HEK293 (cell line): Measurements from ENCODE around the gene OR4K13.

Source experiments
- CTCF ChIA-PET: fragments of 350-600 bp; formaldehyde crosslinking; extraction: SDS; loops from one replicate; lab custom pipeline; 2021; ENCODE audit warnings: antibody characterized with exemption; lab: Yijun Ruan, JAX
- POLR2A ChIA-PET: fragments of 300-600 bp; formaldehyde crosslinking; extraction: SDS; loops from one replicate; lab custom pipeline; 2020; ENCODE audit warnings: antibody characterized with exemption, inconsistent platforms; lab: Yijun Ruan, JAX
- H3K27ac ChIP-seq: fragments of 200-500 bp; sonication (Bioruptor generic); 2 replicates; pipeline ENCODE4 v1.5.1; 2014; ENCODE audit warnings: low read depth, low read length, control low read depth, inconsistent platforms; ENCODE audit errors: extremely low read depth
- H3K36me3 ChIP-seq, 2 experiments: fragments of 200-500 bp in 1 of 2; sonication (Bioruptor generic) in 1 of 2; 1 replicate in 1 of 2; 2 replicates in 1 of 2; pipeline ENCODE4 v1.5.1; 2014 to 2017; ENCODE audit warnings: inconsistent platforms in 2 of 2, low read length in 2 of 2; ENCODE audit not compliant: control insufficient read depth in 2 of 2, insufficient read depth in 1 of 2
- H3K4me1 ChIP-seq: fragments of 200-500 bp; sonication (Bioruptor generic); 2 replicates; pipeline ENCODE4 v1.5.1; 2014; ENCODE audit warnings: mild to moderate bottlenecking, low read length, inconsistent platforms; ENCODE audit not compliant: control insufficient read depth, insufficient read depth
- H3K4me3 ChIP-seq: 2 replicates; pipeline ENCODE4 v1.5.1; 2011; ENCODE audit warnings: low read depth, mild to moderate bottlenecking, control low read depth, low read length, moderate library complexity
- H3K9me3 ChIP-seq: fragments of 200-500 bp; sonication (Bioruptor generic); 2 replicates; pipeline ENCODE4 v1.5.1; 2014; ENCODE audit warnings: low read depth, low read length, inconsistent platforms; ENCODE audit not compliant: control insufficient read depth, insufficient read depth
- KLF1 ChIP-seq: fragments of 450-650 bp; formaldehyde crosslinking; IDR thresholded peaks from 2 replicates; pipeline ENCODE4 v1.5.1; 2016; ENCODE audit warnings: missing biosample characterization, missing genetic modification characterization
- KLF16 ChIP-seq: fragments of 450-650 bp; formaldehyde crosslinking; IDR thresholded peaks from 2 replicates; pipeline ENCODE4 v1.5.1; 2017; ENCODE audit warnings: missing biosample characterization, missing genetic modification characterization
- MZF1 ChIP-seq: fragments of 450-650 bp; formaldehyde crosslinking; IDR thresholded peaks from 2 replicates; pipeline ENCODE4 v1.5.1; 2017; ENCODE audit warnings: missing biosample characterization, missing genetic modification characterization, borderline replicate concordance
- OVOL3 ChIP-seq: fragments of 450-650 bp; formaldehyde crosslinking; IDR thresholded peaks from 2 replicates; pipeline ENCODE4 v1.5.1; 2016; ENCODE audit warnings: missing biosample characterization, missing genetic modification characterization
- PRDM1 ChIP-seq: fragments of 450-650 bp; formaldehyde crosslinking; IDR thresholded peaks from 2 replicates; pipeline ENCODE4; 2016; ENCODE audit warnings: missing biosample characterization, missing genetic modification characterization
- SALL2 ChIP-seq: fragments of 450-650 bp; formaldehyde crosslinking; IDR thresholded peaks from 2 replicates; pipeline ENCODE4 v1.5.0; 2017; ENCODE audit warnings: missing biosample characterization, mild to moderate bottlenecking, missing genetic modification characterization, borderline replicate concordance
- SP3 ChIP-seq: fragments of 450-650 bp; formaldehyde crosslinking; IDR thresholded peaks from 2 replicates; pipeline ENCODE4 v1.5.1; 2016; ENCODE audit warnings: missing biosample characterization, missing genetic modification characterization
- ZBTB6 ChIP-seq: fragments of 450-650 bp; formaldehyde crosslinking; IDR thresholded peaks from 2 replicates; pipeline ENCODE4 v1.5.1; 2017; ENCODE audit warnings: missing biosample characterization, missing genetic modification characterization
- ZEB2 ChIP-seq: fragments of 450-650 bp; formaldehyde crosslinking; IDR thresholded peaks from 2 replicates; pipeline ENCODE4 v1.5.1; 2016; ENCODE audit warnings: missing biosample characterization, missing genetic modification characterization
- ZNF132 ChIP-seq: fragments of 450-650 bp; formaldehyde crosslinking; IDR thresholded peaks from 2 replicates; pipeline ENCODE4 v1.5.1; 2017; ENCODE audit warnings: missing biosample characterization, missing genetic modification characterization, borderline replicate concordance
- ZNF138 ChIP-seq: fragments of 450-650 bp; formaldehyde crosslinking; IDR thresholded peaks from 2 replicates; pipeline ENCODE4 v1.5.1; 2016; ENCODE audit warnings: missing biosample characterization, missing genetic modification characterization, borderline replicate concordance
- ZNF148 ChIP-seq: fragments of 450-650 bp; formaldehyde crosslinking; IDR thresholded peaks from 2 replicates; pipeline ENCODE4 v1.5.0; 2017; ENCODE audit warnings: missing biosample characterization, missing genetic modification characterization, borderline replicate concordance
- ZNF169 ChIP-seq: fragments of 450-650 bp; formaldehyde crosslinking; IDR thresholded peaks from 2 replicates; pipeline ENCODE4 v1.5.1; 2016; ENCODE audit warnings: missing biosample characterization, missing genetic modification characterization
- ZNF175 ChIP-seq: fragments of 450-650 bp; formaldehyde crosslinking; IDR thresholded peaks from 2 replicates; pipeline ENCODE4 v1.5.1; 2016; ENCODE audit warnings: missing biosample characterization, missing genetic modification characterization
- ZNF19 ChIP-seq: fragments of 450-650 bp; formaldehyde crosslinking; IDR thresholded peaks from 2 replicates; pipeline ENCODE4; 2016; ENCODE audit warnings: missing biosample characterization, missing genetic modification characterization, low read depth
- ZNF2 ChIP-seq: fragments of 450-650 bp; formaldehyde crosslinking; IDR thresholded peaks from 2 replicates; pipeline ENCODE4 v1.5.1; 2016; ENCODE audit warnings: missing biosample characterization, missing genetic modification characterization
- ZNF211 ChIP-seq: fragments of 450-650 bp; formaldehyde crosslinking; IDR thresholded peaks from 2 replicates; pipeline ENCODE4 v1.5.1; 2016; ENCODE audit warnings: low read depth, missing biosample characterization, missing genetic modification characterization
- ZNF266 ChIP-seq: fragments of 450-650 bp; formaldehyde crosslinking; IDR thresholded peaks from 2 replicates; pipeline ENCODE4 v1.5.1; 2016; ENCODE audit warnings: missing biosample characterization, missing genetic modification characterization, low read depth
- ZNF548 ChIP-seq: fragments of 450-650 bp; formaldehyde crosslinking; IDR thresholded peaks from 2 replicates; pipeline ENCODE4 v1.5.1; 2016; ENCODE audit warnings: missing biosample characterization, missing genetic modification characterization
- ZNF555 ChIP-seq: fragments of 450-650 bp; formaldehyde crosslinking; conservative IDR thresholded peaks from 2 replicates; pipeline ENCODE4 v1.5.1; 2017; ENCODE audit warnings: missing biosample characterization, mild to moderate bottlenecking, missing genetic modification characterization, inconsistent platforms
- ZNF558 ChIP-seq: fragments of 450-650 bp; formaldehyde crosslinking; IDR thresholded peaks from 2 replicates; pipeline ENCODE4 v1.5.1; 2016; ENCODE audit warnings: missing biosample characterization, missing genetic modification characterization
- ZNF624 ChIP-seq: fragments of 450-650 bp; formaldehyde crosslinking; IDR thresholded peaks from 2 replicates; pipeline ENCODE4 v1.5.1; 2017; ENCODE audit warnings: missing biosample characterization, missing genetic modification characterization
- ZNF629 ChIP-seq: fragments of 450-650 bp; formaldehyde crosslinking; IDR thresholded peaks from 2 replicates; pipeline ENCODE4 v1.5.1; 2017; ENCODE audit warnings: missing biosample characterization, missing genetic modification characterization
- ZNF747 ChIP-seq: fragments of 450-650 bp; formaldehyde crosslinking; IDR thresholded peaks from 2 replicates; pipeline ENCODE4 v1.5.1; 2016; ENCODE audit warnings: missing biosample characterization, missing genetic modification characterization
- ZNF830 ChIP-seq: fragments of 450-650 bp; IDR thresholded peaks from 2 replicates; pipeline ENCODE4 v1.5.0; 2018; ENCODE audit warnings: missing biosample characterization, missing genetic modification characterization, low read depth, mild to moderate bottlenecking, moderate library complexity
- ZNF837 ChIP-seq: fragments of 450-650 bp; formaldehyde crosslinking; IDR thresholded peaks from 2 replicates; pipeline ENCODE4 v1.5.1; 2016; ENCODE audit warnings: missing biosample characterization, missing genetic modification characterization
- ZSCAN23 ChIP-seq: fragments of 450-650 bp; formaldehyde crosslinking; IDR thresholded peaks from 2 replicates; pipeline ENCODE4 v1.5.1; 2016; ENCODE audit warnings: missing biosample characterization, missing genetic modification characterization
- TF ChIP-seq, protein P1 (sequence below): fragments of 450-650 bp; formaldehyde crosslinking; IDR thresholded peaks from 2 replicates; pipeline ENCODE4 v1.5.1; 2017; ENCODE audit warnings: missing biosample characterization, missing genetic modification characterization

OR4K13 gene, protein sequence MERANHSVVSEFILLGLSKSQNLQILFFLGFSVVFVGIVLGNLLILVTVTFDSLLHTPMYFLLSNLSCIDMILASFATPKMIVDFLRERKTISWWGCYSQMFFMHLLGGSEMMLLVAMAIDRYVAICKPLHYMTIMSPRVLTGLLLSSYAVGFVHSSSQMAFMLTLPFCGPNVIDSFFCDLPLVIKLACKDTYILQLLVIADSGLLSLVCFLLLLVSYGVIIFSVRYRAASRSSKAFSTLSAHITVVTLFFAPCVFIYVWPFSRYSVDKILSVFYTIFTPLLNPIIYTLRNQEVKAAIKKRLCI

DNA sequence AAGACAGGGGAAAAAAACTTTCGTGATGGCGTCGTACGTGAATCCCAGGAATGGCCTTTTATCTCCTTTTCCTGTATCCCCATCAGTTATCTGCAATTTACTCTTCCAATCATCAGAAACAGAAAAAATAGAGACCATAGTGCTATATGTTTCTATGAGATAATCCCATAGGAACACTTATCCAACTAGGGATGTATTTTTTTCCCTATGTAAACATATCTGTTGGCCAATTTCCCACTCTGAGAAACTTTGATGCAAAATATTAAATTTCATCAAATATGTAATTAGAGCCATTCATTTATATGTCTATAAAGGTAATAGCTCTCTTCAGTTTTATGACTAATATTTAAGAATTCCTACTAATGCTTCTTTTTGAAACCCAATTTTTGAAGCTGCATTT lies at the start of gene OR4K13:
OR4K13 (minus strand) TSS at position 101 of the 400 bp plus-strand sequence. CDS start 1,280 bp downstream, outside the sequence.
- H3K4me1 ChIP-seq = no peaks in the 10 kb centered on the region
- no peaks in the 10 kb centered on the region for H3K9me3 ChIP-seq
- no peak within 1 kb of the TSS for H3K4me3 ChIP-seq
- CTCF ChIA-PET = no interaction called here
- TF ChIP-seq ZNF830 (no peak), PRDM1 (no peak), ZNF548 (tag by site-specific recombination) (no peak), SP3 (tag by site-specific recombination) (no peak), ZBTB6 (tag by site-specific recombination) (no peak), ZNF837 (tag by site-specific recombination) (no peak), ZNF148 (tag by site-specific recombination) (no peak), ZNF169 (no peak), KLF1 (tag by site-specific recombination) (no peak), ZEB2 (tag by site-specific recombination) (no peak), SALL2 (tag by site-specific recombination) (no peak), ZNF2 (tag by site-specific recombination) (no peak), ZNF629 (tag by site-specific recombination) (no peak)
- TF ChIP-seq, protein P1, sequence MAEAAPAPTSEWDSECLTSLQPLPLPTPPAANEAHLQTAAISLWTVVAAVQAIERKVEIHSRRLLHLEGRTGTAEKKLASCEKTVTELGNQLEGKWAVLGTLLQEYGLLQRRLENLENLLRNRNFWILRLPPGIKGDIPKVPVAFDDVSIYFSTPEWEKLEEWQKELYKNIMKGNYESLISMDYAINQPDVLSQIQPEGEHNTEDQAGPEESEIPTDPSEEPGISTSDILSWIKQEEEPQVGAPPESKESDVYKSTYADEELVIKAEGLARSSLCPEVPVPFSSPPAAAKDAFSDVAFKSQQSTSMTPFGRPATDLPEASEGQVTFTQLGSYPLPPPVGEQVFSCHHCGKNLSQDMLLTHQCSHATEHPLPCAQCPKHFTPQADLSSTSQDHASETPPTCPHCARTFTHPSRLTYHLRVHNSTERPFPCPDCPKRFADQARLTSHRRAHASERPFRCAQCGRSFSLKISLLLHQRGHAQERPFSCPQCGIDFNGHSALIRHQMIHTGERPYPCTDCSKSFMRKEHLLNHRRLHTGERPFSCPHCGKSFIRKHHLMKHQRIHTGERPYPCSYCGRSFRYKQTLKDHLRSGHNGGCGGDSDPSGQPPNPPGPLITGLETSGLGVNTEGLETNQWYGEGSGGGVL (tag by site-specific recombination) = no peak
- TF ChIP-seq, all 188 proteins: peak for 0
- Histone ChIP-seq H3K36me3 (no peaks in the 10 kb centered on the region), H3K27ac (no peak within 1 kb of the TSS)
- POLR2A ChIA-PET = no interaction called here

DNA sequence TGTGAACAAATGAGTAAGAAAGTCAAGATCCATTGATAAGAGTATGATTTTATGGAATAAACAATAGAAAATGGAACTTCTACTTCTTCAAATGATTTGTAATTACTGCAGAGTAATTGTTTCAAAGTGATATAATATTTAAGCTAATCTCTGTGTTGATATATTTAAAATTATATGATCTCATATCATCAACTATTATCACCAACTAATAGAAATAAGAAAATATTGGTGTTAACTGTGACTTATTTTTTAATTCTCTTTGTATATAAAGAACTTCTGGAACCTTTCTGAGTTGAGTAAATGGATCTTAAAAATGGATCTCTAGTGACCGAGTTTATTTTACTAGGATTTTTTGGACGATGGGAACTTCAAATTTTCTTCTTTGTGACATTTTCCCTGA lies 23.9 kb upstream of the OR4K13 start, which contains the start of gene OR4L1:
OR4L1 (plus strand) TSS at position 301 of the 400 bp plus-strand sequence; CDS start at position 301, 0 bp downstream.
- H3K36me3 ChIP-seq = no peaks in the 10 kb centered on the region
- ChIA-PET CTCF (no interaction called here), POLR2A (no interaction called here)
- no peak within 1 kb of the TSS for H3K27ac ChIP-seq
- H3K4me3 ChIP-seq = no peak within 1 kb of the TSS
- H3K4me1 ChIP-seq = no peaks in the 10 kb centered on the region
- TF ChIP-seq ZNF747 (tag by site-specific recombination) (no peak), SALL2 (tag by site-specific recombination) (no peak)
- H3K9me3 ChIP-seq = no peaks in the 10 kb centered on the region

DNA sequence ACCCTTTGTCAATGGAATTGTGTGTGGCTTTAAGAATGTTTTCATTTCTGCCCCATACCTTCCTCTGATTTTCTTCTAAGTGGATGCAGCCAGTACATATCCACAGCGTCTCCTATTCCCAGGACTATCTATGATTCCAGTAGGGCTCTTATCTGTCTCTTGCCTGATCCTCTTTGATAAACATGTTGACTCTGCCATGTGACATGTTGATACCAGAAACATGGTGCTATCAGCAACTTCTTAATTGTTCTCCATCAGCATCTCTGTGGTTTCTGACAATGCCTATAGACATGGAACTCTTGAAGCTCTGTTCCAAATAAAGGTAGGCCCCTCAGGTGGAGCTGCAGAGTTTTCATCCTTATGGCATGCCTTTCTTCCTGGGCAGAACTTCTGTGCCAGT lies 12.4 kb upstream of the OR4K13 start:
- Histone ChIP-seq H3K27ac (no peak overlapping the region), H3K9me3 (no peaks in the 10 kb centered on the region), H3K4me1 (no peaks in the 10 kb centered on the region), H3K36me3 (no peaks in the 10 kb centered on the region), H3K4me3 (no peak overlapping the region)
- POLR2A ChIA-PET = no interaction called here
- CTCF ChIA-PET = interaction anchor here (0.7 kb wide), 1 partner anchor 811 kb away, joined by 3 read pairs; no protein-coding TSS in a partner anchor
- TF ChIP-seq ZNF624 = no peak
- TF ChIP-seq ZNF558 (tag by site-specific recombination) = no peak
- TF ChIP-seq ZNF138 (tag by site-specific recombination) = no peak
- no peak for TF ChIP-seq KLF16 (tag by site-specific recombination)
- no peak for TF ChIP-seq ZSCAN23 (tag by site-specific recombination)
- no peak for TF ChIP-seq ZNF19 (tag by site-specific recombination)
- TF ChIP-seq ZNF555 (tag by site-specific recombination) = no peak
- no peak for TF ChIP-seq ZNF211 (tag by site-specific recombination)
- no peak for TF ChIP-seq ZNF132 (tag by site-specific recombination)
- no peak for TF ChIP-seq SP3 (tag by site-specific recombination)
- TF ChIP-seq ZNF175 (tag by site-specific recombination) = no peak
- no peak for TF ChIP-seq MZF1 (tag by site-specific recombination)
- TF ChIP-seq ZNF266 = no peak
- TF ChIP-seq OVOL3 (tag by site-specific recombination) = no peak
